Bronchial epithelial cell (primary cell): Measurements from ENCODE around the gene SPPL2C. TPM values are rescaled to one million over a fixed set of nuclear protein-coding genes. Genes with fewer than 3 reads are reported as not detected.

Experiments used
- DNase-seq: peaks from one replicate; pipeline ENCODE4 v3.0.0-alpha.2; 2010; ENCODE audit warnings: low read depth
- FAIRE-seq: peaks from 2 replicates; lab custom pipeline; 2011; peaks lifted over from hg19 to GRCh38; lab: Jason Lieb, UNC
- H3K27me3 ChIP-seq: 2 replicates; pipeline ENCODE4 v1.5.1; 2011; ENCODE audit warnings: low read length; ENCODE audit not compliant: control insufficient read depth, insufficient read depth
- H3K36me3 ChIP-seq: 2 replicates; pipeline ENCODE4 v1.5.1; 2011; ENCODE audit warnings: low read length; ENCODE audit not compliant: control insufficient read depth, insufficient read depth
- H3K4me3 ChIP-seq: 2 replicates; pipeline ENCODE4 v1.5.1; 2011; ENCODE audit warnings: mild to moderate bottlenecking, low read depth, low read length, control low read depth
- total RNA-seq: library from RNA; depleted of rRNA; stranded (reverse); fragments of >200 nt; gene quantifications from 2 replicates; pipeline ENCODE4 v1.2.1, GENCODE V29; 2014
- TF ChIP-seq, protein P1 (sequence below): IDR thresholded peaks from 2 replicates; pipeline ENCODE4 v1.5.1; 2011; ENCODE audit warnings: mild to moderate bottlenecking, moderate library complexity, low read length, control low read depth, inconsistent platforms; ENCODE audit not compliant: insufficient read depth, severe bottlenecking

SPPL2C gene
- total RNA-seq, 1 donor from 2014 or later = not detected

DNA sequence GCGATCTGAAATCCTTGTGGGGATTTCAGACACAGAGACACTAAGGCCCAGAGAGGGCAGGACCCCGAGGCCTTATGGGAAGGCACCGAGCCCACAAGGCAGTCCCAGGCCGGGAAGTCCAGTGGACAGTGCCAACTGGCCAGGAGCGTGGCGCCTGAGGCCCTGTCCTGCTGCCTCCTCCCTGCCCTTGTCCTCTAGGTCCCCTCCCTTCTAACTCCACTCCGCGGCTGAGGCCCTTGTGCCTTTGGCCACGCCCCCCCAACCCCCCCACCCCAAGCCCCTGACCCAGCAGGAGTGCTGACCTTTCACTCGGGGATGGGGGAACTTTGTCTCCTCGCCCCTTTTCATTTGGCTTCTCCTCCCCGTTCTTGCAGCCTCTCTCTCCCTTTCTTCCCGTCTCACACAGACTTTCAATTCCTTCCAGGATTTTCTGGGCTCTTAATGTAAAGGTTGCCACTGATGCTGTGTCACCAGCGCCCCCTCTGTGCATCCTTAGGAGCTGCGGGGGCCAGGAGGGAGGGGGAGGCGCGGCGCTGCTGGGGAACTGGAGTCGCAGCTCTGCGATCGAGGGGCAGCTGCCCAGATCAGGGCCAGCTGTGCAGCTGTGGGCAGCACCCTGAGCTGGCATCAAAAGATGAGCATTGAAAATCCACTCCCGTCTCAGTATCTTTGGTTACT, 31.5 kb upstream of the SPPL2C start:
- DNase-seq (no peak), FAIRE-seq (no peak)
- TF ChIP-seq, protein P1, sequence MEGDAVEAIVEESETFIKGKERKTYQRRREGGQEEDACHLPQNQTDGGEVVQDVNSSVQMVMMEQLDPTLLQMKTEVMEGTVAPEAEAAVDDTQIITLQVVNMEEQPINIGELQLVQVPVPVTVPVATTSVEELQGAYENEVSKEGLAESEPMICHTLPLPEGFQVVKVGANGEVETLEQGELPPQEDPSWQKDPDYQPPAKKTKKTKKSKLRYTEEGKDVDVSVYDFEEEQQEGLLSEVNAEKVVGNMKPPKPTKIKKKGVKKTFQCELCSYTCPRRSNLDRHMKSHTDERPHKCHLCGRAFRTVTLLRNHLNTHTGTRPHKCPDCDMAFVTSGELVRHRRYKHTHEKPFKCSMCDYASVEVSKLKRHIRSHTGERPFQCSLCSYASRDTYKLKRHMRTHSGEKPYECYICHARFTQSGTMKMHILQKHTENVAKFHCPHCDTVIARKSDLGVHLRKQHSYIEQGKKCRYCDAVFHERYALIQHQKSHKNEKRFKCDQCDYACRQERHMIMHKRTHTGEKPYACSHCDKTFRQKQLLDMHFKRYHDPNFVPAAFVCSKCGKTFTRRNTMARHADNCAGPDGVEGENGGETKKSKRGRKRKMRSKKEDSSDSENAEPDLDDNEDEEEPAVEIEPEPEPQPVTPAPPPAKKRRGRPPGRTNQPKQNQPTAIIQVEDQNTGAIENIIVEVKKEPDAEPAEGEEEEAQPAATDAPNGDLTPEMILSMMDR = no peak
- H3K36me3 ChIP-seq = no peaks in the 10 kb centered on the region
- no peak overlapping the region for H3K4me3 ChIP-seq
- peaks cover 6% of the 10 kb centered on the region for H3K27me3 ChIP-seq

DNA sequence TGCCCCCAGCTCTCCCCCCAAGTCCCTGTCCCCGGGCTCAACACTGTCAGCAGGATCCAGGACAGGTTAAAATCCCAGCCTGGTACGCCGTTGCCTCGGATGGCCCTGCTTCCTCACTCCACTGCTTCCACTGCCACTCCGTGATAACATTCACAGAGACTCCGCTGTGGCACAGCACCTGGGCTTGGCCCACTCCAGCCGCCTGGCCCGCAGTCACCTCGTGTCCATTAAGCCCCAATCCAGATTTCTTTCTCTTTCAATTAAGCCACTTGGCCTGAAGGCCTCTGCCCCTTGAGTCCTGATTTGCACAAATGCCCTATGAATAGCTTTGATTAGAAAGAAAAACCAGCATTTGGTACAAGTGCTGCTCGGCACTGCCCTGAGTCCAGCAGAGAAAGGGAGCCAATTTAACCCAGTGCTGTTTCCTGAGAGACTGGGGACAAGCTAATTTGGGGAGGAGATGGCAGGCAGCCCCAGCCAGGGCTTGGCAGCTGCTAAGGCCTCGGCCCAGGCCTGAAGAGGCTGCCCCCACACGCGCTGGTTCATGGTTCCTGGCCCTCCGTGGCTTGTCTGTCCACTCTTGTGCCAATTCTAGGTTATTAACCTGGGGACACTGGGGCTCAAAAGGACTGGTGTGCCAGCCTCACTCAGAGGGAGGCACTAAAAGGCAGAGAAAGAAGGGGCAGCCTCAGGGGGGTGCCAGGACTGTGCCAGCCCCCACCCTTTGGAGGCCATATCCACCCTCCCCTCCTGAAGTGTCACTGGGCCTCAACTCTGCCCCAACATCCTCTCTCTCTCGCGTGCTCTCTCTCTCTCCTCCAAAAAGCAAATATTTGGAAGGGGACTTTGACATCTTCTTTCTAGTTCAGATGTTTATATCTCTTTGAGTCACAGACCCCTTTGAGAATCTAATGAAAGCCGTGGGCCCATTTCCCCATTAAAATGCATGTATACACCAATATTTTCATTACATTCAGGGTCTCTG, 29.8 kb upstream of the SPPL2C start:
- no peak for DNase-seq
- Histone ChIP-seq H3K4me3 (no peak overlapping the region), H3K27me3 (peaks cover 8% of the 10 kb centered on the region), H3K36me3 (no peaks in the 10 kb centered on the region)
- TF ChIP-seq, protein P1 = no peak
- FAIRE-seq = no peak

DNA sequence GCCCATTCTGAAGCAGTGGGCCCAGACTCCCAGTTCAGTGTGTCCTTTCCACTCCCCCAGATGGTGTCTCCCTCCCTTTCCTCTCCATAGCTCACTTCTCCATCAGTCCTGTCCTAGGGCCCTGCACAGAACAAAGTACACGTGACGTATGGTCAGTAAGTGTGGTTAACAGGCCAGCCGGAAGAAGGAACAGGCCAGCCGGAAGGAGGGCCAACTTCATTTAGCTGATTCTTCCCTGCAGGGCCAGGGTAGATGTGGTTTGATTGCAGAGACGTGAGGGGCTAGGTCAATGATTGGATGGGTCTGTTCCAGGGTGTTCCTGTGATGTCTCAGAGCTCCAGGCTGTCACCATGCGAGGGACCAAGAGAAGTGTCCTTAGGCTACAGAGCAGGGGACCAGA, 28.9 kb upstream of the SPPL2C start:
- DNase-seq = no peak
- no peak overlapping the region for H3K4me3 ChIP-seq
- no peaks in the 10 kb centered on the region for H3K36me3 ChIP-seq
- peaks cover 8% of the 10 kb centered on the region for H3K27me3 ChIP-seq
- TF ChIP-seq, protein P1 = no peak
- FAIRE-seq = no peak

DNA sequence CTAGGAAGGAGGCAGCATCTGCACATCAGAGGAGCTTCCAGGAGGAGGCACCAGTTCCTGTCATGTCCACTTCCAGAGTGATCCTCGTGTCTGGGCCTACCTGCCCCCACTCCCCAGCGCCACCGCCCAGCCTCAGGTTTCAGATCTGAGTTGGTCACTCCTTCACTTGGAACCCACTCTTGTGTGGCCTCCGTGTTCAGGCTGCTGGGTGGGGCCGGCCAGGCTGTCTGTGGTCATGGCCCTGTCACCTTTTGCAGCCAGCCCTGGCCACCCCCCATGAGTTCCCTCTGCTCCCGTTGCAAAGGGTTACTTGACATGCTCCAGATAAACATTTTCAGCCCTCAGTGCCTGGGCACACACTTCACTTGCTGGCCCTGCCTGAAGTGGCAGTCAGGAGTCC, 26.6 kb upstream of the SPPL2C start:
- peaks cover 8% of the 10 kb centered on the region for H3K27me3 ChIP-seq
- DNase-seq (no peak), FAIRE-seq (no peak)
- H3K4me3 ChIP-seq = no peak overlapping the region
- no peaks in the 10 kb centered on the region for H3K36me3 ChIP-seq
- TF ChIP-seq, protein P1 = no peak

DNA sequence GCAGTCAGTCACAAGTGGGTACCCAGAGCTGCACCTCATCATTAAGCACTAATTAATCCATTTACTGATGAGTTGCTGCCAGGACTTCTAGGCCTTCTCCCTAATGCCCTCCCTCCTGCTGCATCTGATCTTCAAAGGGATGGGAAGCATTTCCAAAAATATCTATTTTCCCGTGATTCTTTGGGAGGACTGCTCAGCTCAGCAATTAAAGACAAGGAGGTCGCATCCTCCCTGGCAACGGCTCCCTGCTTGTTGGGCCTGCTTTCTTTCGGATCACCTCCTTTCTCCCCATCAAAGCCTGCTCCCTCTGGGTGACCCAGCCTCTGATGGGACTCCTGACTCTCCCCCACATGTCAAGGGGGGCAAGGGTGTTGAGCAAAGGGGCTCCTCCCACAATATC, 26.0 kb upstream of the SPPL2C start:
- TF ChIP-seq, protein P1 = no peak
- H3K27me3 ChIP-seq = peaks cover 3% of the 10 kb centered on the region
- H3K4me3 ChIP-seq = no peak overlapping the region
- no peak for FAIRE-seq
- H3K36me3 ChIP-seq = no peaks in the 10 kb centered on the region
- no peak for DNase-seq
